ENCODE measurements around the gene PLCB1.

The PLCB1 gene

DNA sequence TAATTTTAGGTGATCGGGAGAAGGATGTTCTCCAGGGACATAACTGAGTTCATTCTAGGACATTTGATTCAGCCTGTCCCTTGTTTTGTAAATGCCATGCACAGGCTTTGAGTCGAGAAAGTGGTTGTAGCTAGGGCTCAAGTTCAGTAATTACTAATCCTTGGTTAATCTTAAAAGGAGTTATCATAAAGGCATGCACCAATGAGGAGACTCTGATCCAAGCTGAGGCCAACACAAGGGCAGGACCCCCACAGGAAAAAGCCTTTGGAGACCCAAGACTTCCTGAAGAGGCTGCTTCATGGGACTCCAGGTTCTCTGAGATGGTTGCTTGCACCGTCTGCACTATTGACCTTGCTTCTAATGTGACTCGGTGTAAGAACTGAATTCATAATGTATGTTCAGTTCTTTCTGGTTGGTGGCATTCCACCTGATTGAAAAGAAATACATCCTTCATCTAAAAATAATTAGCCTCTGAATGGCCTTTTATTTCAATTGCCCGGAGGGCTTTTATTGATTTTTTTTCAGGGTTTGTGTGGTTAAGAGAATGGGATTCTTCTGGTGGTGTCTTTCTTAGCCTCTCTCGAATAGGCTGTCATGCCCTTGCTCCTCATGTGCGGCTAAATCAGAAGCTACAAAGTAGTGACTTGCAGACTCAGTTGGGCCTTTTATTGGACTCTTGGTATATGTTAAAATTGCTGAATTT is 735.1 kb downstream of the PLCB1 start:
- no peak for DNase-seq

DNA sequence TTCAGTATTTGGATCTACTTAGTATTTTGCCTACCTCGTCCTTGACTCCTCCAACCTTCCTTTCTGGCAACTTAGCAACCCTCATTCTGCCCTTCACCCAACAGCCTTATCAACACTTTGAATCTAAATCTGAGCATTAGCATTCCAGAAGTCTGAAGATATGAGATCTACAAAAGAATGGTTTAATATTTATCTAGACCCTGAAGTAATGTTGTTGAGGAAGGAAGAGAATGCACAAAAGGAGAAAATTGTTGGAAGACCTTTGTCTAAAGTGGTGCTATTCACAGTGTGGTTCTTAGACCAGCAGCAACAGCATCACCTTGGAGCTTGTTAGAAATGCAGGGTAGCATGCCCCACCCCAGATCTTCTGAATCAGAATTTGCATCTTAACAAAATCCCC is 738.6 kb downstream of the PLCB1 start:
- DNase-seq: no peak

GRCh38 chr20:8874437-8874836 is 742.4 kb downstream of the PLCB1 start:
- DNase-seq: no peak

DNA sequence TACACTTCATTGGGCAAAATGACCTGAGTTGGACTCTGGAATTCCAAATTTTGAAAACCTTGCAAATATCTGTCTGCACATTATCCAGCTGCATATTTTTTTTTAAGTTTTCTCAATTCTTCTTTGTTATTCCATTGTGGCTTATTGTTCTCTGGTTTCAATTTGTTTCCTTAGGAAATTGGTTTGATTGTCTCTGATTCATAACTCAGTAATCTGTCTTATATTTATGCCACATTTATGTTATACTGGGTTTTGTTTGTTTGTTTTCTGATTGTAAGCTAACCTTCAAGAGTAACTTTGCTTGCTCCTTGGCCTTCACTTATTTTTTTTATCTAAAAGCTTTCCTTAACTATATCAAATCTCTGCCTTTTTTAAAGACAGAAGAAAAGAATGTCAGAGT is 743.5 kb downstream of the PLCB1 start:
- DNase-seq: no peak

- no peak for DNase-seq
Observed at GRCh38 chr20:8876366-8876765, 744.3 kb downstream of the PLCB1 start.

- no peak for DNase-seq
Observed at GRCh38 chr20:8877294-8877693, 745.2 kb downstream of the PLCB1 start.

DNA sequence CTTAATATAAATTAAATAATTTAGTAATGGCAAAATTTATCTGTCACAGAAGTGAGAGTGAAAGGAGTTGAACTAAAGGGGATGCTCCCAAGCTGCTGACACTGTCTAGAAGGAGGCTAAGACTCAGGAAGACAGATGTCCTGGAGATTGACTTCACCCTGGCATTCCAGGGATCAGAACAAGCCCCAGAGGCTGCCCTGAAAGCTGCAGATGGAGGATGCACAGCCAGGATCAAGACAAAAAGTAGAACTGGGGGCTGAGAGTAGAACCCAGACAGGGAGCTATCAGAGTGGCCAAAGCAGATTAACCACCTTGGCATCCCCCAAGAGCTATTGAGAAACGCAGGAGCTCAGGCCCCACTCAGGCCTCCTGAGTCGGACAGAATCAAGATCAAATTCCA is 747.6 kb downstream of the PLCB1 start:
- DNase-seq: no peak

- DNase-seq: no peak
Observed at GRCh38 chr20:8880085-8880853, 748.2 kb downstream of the PLCB1 start.

GRCh38 chr20:8891039-8891438 is 759.0 kb downstream of the PLCB1 start:
- no peak for DNase-seq

DNA sequence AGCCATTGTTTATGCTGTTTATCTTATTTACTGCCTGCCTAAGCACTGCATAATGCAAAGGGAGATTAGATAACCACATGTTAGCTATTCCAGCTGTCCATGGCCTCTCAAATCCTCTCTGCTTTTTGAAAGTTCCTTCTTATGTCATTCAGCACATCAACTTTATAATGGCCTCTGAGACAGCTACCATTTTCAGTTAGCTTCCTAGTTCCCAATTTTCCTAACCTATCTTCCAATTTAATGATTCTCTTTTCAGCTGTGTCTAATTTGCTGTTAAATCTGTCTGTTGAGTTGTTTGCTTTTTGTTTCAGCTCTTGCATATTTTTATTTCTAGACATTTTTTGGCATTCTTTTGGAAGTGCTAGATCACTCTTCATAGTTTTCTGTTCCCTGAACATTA is 763.4 kb downstream of the PLCB1 start:
- DNase-seq: no peak

- no peak for DNase-seq
Observed at GRCh38 chr20:8898823-8899222, 766.8 kb downstream of the PLCB1 start.

DNA sequence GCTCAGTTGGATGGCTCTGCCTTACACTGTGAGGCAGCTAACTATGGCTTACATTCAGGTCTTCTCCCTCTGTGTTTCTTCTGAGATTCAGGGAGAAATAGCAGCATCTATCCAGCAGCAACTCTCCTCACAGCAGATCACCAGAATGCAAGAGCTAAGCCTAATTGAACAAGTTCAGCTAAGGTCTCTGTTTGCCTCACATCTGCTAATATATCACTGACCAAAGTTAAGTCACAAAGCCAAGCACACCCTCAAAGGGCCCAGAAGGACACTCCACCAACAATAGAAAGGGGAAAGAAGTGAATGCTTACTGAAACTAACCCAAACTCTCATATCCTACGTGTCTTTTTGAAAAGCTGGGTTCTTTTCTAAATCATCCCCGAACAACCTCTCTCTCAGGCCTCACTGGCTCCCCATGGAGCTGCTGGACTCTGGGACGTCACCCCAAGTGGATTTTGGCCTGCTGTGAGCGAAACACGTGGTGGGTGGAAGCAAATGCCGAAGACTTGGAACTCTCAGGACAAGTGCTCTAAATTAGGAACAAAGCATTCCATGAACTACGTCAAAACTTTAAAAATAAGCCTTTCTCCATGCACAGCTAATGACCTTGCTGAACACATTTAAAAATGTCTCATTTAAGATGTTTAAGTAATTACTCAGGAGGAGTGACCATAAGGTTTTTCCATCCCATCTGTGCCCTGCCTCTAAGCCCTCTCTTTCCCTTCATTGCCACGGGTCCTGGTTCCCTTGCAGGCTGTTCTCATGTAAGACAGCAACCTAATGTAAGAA is 769.4 kb downstream of the PLCB1 start:
- no peak for DNase-seq

DNA sequence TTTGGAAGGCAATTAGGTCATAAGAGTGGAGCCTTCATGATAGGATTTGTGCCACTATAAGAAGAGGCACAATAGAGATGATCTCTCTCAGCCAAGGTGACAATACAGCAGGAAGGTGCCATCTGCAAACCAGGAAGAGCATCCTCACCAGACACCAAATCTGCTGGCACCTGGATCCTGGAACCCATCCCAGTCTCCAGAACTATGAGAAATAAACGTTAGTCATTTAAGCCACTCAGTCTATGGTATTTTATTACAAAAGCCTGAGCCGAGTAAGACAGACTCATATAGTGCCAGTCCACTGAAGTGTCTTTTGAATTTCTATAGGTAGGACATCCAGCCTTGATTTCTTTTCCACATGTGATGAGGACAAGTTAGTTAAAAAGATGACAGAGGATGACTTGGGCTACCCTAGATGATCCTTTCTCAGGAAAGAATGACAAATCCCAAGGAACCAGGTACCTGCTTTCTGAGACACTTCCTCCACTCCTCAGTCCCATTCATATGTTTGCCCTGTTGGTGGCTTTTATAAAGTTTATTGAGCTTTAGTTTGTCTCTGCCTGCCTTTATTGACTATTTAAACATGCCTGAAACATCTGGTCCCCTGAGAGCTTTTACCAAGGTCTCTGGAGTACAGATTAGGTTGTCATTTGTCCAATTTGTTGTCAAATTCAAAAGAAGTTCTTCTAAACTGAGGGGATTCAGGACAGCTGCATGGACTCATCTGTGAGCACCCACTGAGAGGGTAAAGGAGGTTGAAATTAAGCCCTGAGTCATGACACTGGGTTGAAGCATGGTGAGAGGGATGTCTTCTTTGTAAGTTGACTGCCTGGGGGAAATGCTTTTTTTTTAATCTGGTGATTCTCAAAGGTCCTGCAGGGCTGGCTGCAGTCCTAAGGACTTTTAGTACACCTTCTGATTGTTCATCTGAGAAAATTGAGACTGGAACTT is 771.9 kb downstream of the PLCB1 start:
- DNase-seq: no peak

DNA sequence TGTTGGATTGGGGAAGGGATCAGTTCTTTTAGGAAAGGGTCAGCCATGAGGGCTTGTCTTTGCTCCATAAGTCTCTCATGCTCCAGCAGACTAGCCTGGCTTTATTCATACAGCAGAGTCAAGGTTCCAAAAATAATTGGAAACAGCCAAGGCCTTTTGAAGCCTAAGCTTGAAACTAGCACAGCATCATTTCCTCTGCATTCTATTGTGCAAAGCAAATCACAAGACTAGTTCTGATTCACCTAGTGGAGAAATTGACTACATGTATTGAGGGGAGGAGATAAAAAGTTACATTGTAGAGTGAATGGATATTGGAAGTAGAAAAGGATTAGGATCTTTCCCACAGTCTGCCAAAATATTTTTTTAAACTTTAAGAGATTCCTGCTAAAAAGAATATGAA is 777.5 kb downstream of the PLCB1 start:
- DNase-seq: no peak

- no peak for DNase-seq
Observed at GRCh38 chr20:8912096-8912495, 780.0 kb downstream of the PLCB1 start.

GRCh38 chr20:8912731-8913130 is 780.7 kb downstream of the PLCB1 start:
- DNase-seq: no peak

DNA sequence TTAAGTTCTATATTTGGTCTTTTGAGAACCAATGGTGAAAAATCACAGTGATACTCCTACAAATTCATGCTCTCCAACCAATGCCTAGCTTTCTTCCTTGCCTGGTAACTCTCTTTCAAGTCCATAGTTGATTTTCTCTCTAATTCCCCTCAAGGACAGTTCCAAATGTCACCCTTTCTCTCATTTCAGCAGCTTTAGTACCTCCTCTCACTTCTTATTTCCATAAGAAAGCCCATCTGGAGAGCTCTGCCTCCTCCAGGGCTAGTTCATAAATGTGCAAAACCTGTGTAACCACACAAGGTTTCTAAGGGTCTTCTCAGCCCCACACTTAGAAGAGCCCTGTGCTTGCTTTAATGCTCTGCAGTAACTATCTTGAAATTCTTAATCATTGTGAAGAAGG is 781.4 kb downstream of the PLCB1 start:
- DNase-seq: no peak

DNA sequence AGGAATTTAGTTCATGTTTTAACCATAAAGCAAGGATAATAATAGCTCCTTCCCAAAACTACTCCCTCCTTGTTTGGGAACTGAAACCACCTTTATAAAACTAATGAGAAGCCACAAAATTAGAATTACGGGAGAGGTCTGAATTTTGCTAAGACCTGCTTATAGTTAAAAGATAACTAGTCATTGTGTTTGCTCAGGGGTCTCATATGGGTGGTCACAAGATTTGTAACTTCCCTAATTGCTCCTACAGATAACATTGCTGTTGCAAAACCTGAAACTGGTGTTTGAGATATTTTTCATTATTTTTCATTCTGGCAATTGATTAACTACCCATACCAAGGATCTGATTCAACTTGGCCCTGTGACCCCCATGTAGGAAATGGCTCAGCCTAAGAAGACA is 782.4 kb downstream of the PLCB1 start:
- no peak for DNase-seq

DNA sequence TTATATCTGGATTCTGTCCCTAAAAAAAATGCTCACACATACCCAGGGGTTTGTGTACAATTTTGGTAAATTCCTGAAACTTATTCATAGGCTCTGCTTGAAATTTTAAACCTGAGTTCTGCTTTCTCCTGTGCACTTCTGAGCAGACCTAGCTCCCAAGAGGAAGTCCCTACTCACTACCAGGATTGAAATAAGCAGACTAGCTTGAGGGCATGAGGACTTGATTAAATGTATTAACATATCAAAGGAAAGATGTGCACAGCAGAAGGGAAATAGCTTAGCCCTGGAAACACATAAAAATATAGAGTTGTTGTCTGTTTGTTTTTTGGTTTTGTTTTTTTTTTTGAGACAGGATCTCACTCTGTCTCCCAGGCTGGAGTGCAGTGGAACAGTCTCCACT is 785.0 kb downstream of the PLCB1 start:
- DNase-seq: no peak

- no peak for DNase-seq
Observed at GRCh38 chr20:8918145-8918544, 786.1 kb downstream of the PLCB1 start.

DNA sequence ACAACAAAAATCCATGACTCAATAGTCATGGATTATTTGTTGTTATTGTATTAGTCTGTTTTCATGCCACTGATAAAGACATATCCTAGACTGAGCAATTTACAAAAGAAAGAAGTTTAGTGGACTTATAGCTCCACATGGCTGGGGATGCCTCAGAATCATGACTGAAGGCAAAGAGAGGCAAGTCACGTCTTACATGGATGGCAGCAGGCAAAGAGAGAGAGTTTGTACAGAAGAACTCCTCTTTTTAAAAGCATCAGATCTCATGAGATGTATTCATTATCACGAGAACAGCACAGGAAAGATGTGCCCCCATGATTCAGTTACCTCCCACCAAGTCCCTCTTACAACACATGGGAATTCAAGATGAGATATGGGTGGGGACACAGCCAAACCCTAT is 792.5 kb downstream of the PLCB1 start:
- no peak for DNase-seq

GRCh38 chr20:8930726-8931125 is 798.7 kb downstream of the PLCB1 start:
- no peak for DNase-seq

Data from effector CD4-positive, alpha-beta T cell (primary cell).